Left lung (tissue), 14 donors: Measurements from ENCODE around the gene PIF1. TPM values are rescaled to one million over a fixed set of nuclear protein-coding genes. Genes with fewer than 3 reads are reported as not detected.

Experiments
- ATAC-seq: fragments of 200-7000 bp; cut with Tn5 transposase; one replicate; pipeline ENCODE4 v1.9.1; 2020; ENCODE audit warnings: moderate library complexity
- DNase-seq, 4 donors: peaks; one replicate each; pipeline ENCODE4 v3.0.0-alpha.2; 2013 to 2020
- H3K27ac ChIP-seq, 2 donors: fragments of 200-600 bp; sonication (generic) in 1 of 2; one replicate each; pipeline versions ENCODE4 v1.5.0 to v1.8.0; 2020 to 2021
- H3K27me3 ChIP-seq, 2 donors: fragments of 200-600 bp; sonication (generic) in 1 of 2; one replicate each; pipeline versions ENCODE4 v1.5.0 to v1.8.0; 2020 to 2021
- H3K36me3 ChIP-seq, 2 donors: fragments of 200-600 bp; sonication (generic) in 1 of 2; one replicate each; pipeline versions ENCODE4 v1.5.0 to v1.8.0; 2020 to 2021
- H3K4me1 ChIP-seq, 2 donors: fragments of 200-600 bp; one replicate each; pipeline ENCODE4 v1.8.0; 2021
- H3K4me3 ChIP-seq, 2 donors: fragments of 200-600 bp; sonication (generic) in 1 of 2; one replicate each; pipeline versions ENCODE4 v1.5.0 to v1.8.0; 2020 to 2021; ENCODE audit warnings: mild to moderate bottlenecking in 1 of 2
- H3K9me3 ChIP-seq, 2 donors: fragments of 200-600 bp; sonication (generic) in 1 of 2; one replicate each; pipeline versions ENCODE4 v1.5.0 to v1.8.0; 2020 to 2021
- intact Hi-C, 2 donors: fragments of 100-400 bp; cut with DNase I; formaldehyde crosslinking; loops; one replicate each; pipeline versions ENCODE4 v1.11.2 to v1.14.2; 2022
- long read RNA-seq, 12 donors: library from polyadenylated mRNA in 2 of 12; unstranded in 2 of 12; transcript quantifications; one replicate each; pipeline ENCODE4 v2.0.0 and lab custom pipeline, GENCODE V29; 2019 to 2026
- polyA plus RNA-seq, 6 donors: library from polyadenylated mRNA; unstranded; fragments of 120-200 nt; gene quantifications; one replicate each; pipeline ENCODE4 v1.2.1, GENCODE V29; 2013; ENCODE audit not compliant: insufficient read length in 6 of 6
- total RNA-seq, 2 donors: library from RNA; stranded (reverse); fragmentation: NEBNext Ultra II Directional; extraction: Animal tissue kit (Norgen Biotek cat#: 25700); gene quantifications; one replicate each; pipeline ENCODE4 v1.2.1, GENCODE V29; 2021
- TF ChIP-seq, protein P1 (sequence below), 2 donors: fragments of 200-600 bp; sonication (generic) in 1 of 2; IDR thresholded peaks; one replicate each; pipeline versions ENCODE4 v1.5.0 to v1.8.0; 2021; ENCODE audit warnings: antibody characterized with exemption in 2 of 2
- donor health status: DM: no; HTN: yes; CAD: no.
- donor health status: DM: no; HTN: no; CAD: no.

Gene PIF1, protein sequence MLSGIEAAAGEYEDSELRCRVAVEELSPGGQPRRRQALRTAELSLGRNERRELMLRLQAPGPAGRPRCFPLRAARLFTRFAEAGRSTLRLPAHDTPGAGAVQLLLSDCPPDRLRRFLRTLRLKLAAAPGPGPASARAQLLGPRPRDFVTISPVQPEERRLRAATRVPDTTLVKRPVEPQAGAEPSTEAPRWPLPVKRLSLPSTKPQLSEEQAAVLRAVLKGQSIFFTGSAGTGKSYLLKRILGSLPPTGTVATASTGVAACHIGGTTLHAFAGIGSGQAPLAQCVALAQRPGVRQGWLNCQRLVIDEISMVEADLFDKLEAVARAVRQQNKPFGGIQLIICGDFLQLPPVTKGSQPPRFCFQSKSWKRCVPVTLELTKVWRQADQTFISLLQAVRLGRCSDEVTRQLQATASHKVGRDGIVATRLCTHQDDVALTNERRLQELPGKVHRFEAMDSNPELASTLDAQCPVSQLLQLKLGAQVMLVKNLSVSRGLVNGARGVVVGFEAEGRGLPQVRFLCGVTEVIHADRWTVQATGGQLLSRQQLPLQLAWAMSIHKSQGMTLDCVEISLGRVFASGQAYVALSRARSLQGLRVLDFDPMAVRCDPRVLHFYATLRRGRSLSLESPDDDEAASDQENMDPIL
- total RNA-seq (1 to 10 TPM; 1.6 to 2.7 TPM), polyA plus RNA-seq (10 to 100 TPM in 5 of 6 donors, 1 to 10 TPM in 1; 8.8 to 17.7 (median 11.5) TPM)
- long read RNA-seq, donor 1 = 0 reads
- long read RNA-seq, donor 2, partial matches to known transcripts = 5 of 5 reads
- long read RNA-seq, donor 2, other reads (novel, unspliced or antisense) = 0 of 5 reads
- long read RNA-seq, donor 3, partial matches to known transcripts = 0 of 2 reads
- long read RNA-seq, donor 3, other reads (novel, unspliced or antisense) = 0 of 2 reads
- long read RNA-seq, donor 4, partial matches to known transcripts = 0 of 2 reads
- long read RNA-seq, donor 4, other reads (novel, unspliced or antisense) = 1 of 2 reads
- long read RNA-seq, donor 5 = 0 reads
- long read RNA-seq, donor 6 = 0 reads
- long read RNA-seq, donor 7 = 0 reads
- long read RNA-seq, donor 8, partial matches to known transcripts = 0 of 1 reads
- long read RNA-seq, donor 8, other reads (novel, unspliced or antisense) = 0 of 1 reads
- long read RNA-seq, donor 9 = 0 reads
- long read RNA-seq, donor 10, partial matches to known transcripts = 0 of 1 reads
- long read RNA-seq, donor 10, other reads (novel, unspliced or antisense) = 1 of 1 reads
- long read RNA-seq, donor 11 = 0 reads
- long read RNA-seq, donor 12, partial matches to known transcripts = 0 of 1 reads
- long read RNA-seq, donor 12, other reads (novel, unspliced or antisense) = 0 of 1 reads

- Histone ChIP-seq H3K4me3 (peak within 1 kb of the TSS; percentile 27 to 44), H3K36me3 (peaks cover 0 to 5% of the 10 kb centered on the region in 2 donors), H3K4me1 (peaks cover 15 to 31% of the 10 kb centered on the region in 2 donors), H3K27ac (peak within 1 kb of the TSS; percentile 71 to 79), H3K27me3 (peaks cover 0 to 17% of the 10 kb centered on the region in 2 donors), H3K9me3 (no peaks in the 10 kb centered on the region)
- ATAC-seq = peak; percentile 99
- DNase-seq = peak; percentile 87 to 97 (median 93)
- TF ChIP-seq, protein P1, sequence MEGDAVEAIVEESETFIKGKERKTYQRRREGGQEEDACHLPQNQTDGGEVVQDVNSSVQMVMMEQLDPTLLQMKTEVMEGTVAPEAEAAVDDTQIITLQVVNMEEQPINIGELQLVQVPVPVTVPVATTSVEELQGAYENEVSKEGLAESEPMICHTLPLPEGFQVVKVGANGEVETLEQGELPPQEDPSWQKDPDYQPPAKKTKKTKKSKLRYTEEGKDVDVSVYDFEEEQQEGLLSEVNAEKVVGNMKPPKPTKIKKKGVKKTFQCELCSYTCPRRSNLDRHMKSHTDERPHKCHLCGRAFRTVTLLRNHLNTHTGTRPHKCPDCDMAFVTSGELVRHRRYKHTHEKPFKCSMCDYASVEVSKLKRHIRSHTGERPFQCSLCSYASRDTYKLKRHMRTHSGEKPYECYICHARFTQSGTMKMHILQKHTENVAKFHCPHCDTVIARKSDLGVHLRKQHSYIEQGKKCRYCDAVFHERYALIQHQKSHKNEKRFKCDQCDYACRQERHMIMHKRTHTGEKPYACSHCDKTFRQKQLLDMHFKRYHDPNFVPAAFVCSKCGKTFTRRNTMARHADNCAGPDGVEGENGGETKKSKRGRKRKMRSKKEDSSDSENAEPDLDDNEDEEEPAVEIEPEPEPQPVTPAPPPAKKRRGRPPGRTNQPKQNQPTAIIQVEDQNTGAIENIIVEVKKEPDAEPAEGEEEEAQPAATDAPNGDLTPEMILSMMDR (IDR thresholded peaks at IDR 0.05) = no peak
- intact Hi-C loops = no loop called here
These were observed at the start of gene PIF1 for GRCh38 chr15:64825431-64826294. PIF1 (minus strand) TSS chr15:64825647; CDS start chr15:64824335, 1,312 bp downstream.

GRCh38 chr15:64870353-64870752, 44.9 kb upstream of the PIF1 start:
- peaks cover 14 to 91% of the 10 kb centered on the region in 2 donors for H3K4me1 ChIP-seq
- ATAC-seq = no peak
- DNase-seq = no peak
- intact Hi-C loops = no loop called here
- H3K4me3 ChIP-seq = no peak overlapping the region
- TF ChIP-seq, protein P1 (IDR thresholded peaks at IDR 0.05) = no peak
- peaks cover 0 to 37% of the 10 kb centered on the region in 2 donors for H3K36me3 ChIP-seq
- peak overlapping the region; percentile 33 to 79 for H3K27ac ChIP-seq
- no peaks in the 10 kb centered on the region for H3K9me3 ChIP-seq
- no peaks in the 10 kb centered on the region for H3K27me3 ChIP-seq

DNA sequence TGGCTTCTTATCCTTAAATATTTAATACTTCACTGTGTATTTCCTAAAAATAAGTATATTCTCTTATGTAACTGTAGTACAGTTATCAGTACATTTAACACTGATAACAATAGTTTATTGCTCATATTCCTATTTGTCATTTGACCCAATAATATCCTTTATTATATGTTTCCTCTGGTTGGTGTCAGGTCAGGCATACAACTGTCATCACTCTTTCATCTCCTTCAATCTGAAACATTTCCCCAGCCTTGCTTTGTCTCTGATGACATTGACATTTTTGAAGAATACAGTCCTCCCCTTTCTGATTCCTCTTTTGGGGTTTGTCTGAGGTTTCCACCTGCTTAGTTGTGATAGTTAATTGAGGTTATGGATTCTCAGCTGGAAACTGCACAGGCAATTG, 44.1 kb upstream of the PIF1 start:
- intact Hi-C loops = no loop called here
- H3K4me3 ChIP-seq = no peak overlapping the region
- H3K4me1 ChIP-seq = peaks cover 14 to 92% of the 10 kb centered on the region in 2 donors
- no peaks in the 10 kb centered on the region for H3K27me3 ChIP-seq
- DNase-seq (no peak), ATAC-seq (no peak)
- H3K27ac ChIP-seq = peak overlapping the region in 1 of 2 donors; percentile 79
- TF ChIP-seq, protein P1 (IDR thresholded peaks at IDR 0.05) = no peak
- H3K9me3 ChIP-seq = no peaks in the 10 kb centered on the region
- H3K36me3 ChIP-seq = peaks cover 0 to 45% of the 10 kb centered on the region in 2 donors

DNA sequence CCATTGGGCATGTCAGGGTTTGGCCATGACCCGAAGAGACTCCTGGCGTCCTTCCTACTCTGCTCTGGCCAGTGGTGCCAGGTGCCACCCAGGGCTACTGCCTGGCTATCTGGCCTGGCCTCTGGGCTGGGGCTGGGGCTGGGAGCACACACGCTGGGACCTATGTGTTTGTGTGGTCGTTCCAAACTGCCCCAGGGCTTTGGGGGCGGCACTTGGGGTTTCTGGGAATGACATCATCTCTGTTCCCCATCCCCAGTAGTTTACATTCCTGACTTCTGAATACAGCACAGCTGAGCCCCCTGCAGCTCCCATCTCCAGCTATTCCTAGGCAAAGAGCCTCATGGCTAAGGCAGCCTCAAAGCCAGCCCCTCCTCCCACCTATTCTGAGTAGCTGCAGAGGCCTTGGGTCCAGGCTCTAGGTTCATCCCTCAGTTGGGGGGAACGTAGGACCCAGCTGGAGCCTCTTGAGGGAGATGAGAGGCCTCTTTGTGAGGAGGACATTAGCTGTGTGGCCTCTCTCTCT, 40.6 kb upstream of the PIF1 start:
- H3K36me3 ChIP-seq = peaks cover 0 to 75% of the 10 kb centered on the region in 2 donors
- peaks cover 0 to 80% of the 10 kb centered on the region in 2 donors for H3K4me1 ChIP-seq
- H3K27ac ChIP-seq = peak overlapping the region in 1 of 2 donors; percentile 37
- DNase-seq = no peak
- peak; percentile 6 for ATAC-seq
- no peak overlapping the region for H3K4me3 ChIP-seq
- intact Hi-C loops = no loop called here
- no peaks in the 10 kb centered on the region for H3K27me3 ChIP-seq
- TF ChIP-seq, protein P1 (IDR thresholded peaks at IDR 0.05) = no peak
- no peaks in the 10 kb centered on the region for H3K9me3 ChIP-seq
